K562 (cell line): ENCODE results near the gene DAGLA. TPM values are rescaled to one million over a fixed set of nuclear protein-coding genes. Genes with fewer than 3 reads are reported as not detected.

Experiments
- ATAC-seq: fragments of 200-7000 bp; cut with Tn5 transposase; 3 replicates; pipeline ENCODE4 v1.9.1; 2020; ENCODE audit warnings: moderate library complexity
- BruUV-seq: library from RNA; stranded (reverse); fragments of 400-500 nt; replicated peaks from 2 replicates; lab custom pipeline; 2021; lab: Mats Ljungman, UMichigan
- CTCF ChIA-PET: fragments of 300-600 bp; formaldehyde crosslinking; extraction: SDS; loops from one replicate; lab custom pipeline; 2021; ENCODE audit warnings: low intra/inter-chr PET ratio; lab: Yijun Ruan, JAX
- POLR2A ChIA-PET: fragments of 300-600, 350-650 bp; sonication (Branson Sonifier 250); formaldehyde crosslinking; extraction: SDS; loops from one replicate; lab custom pipeline; 2021; ENCODE audit warnings: antibody characterized with exemption, inconsistent platforms; lab: Yijun Ruan, JAX
- DNase-seq, 4 experiments: peaks; one replicate each; pipeline versions ENCODE4 v3.0.0 to v3.0.0-alpha.2; 2011 to 2018; ENCODE audit warnings: low spot score in 3 of 4, mixed read lengths in 3 of 4; ENCODE audit errors: extremely low read depth in 1 of 4
- FAIRE-seq: peaks from 2 replicates; lab custom pipeline; 2011; peaks lifted over from hg19 to GRCh38; lab: Jason Lieb, UNC
- H2AFZ ChIP-seq: 2 replicates; pipeline ENCODE4 v1.6.0; 2011; ENCODE audit warnings: low read depth, low read length, control low read depth, inconsistent platforms
- H3K27ac ChIP-seq: fragments of 200-600 bp; 3 replicates; pipeline ENCODE4 v1.8.0; 2011; ENCODE audit warnings: low read depth, mild to moderate bottlenecking, control low read depth, inconsistent platforms, low read length, moderate library complexity, mixed read lengths; ENCODE audit errors: extremely low read depth
- H3K27me3 ChIP-seq, 2 experiments: fragments of 300-600 bp in 1 of 2; 2 replicates in 1 of 2; 3 replicates in 1 of 2; pipeline versions ENCODE4 v1.6.0 to v1.8.0; 2011; ENCODE audit warnings: inconsistent platforms in 2 of 2, low read length in 2 of 2, mild to moderate bottlenecking in 1 of 2, mixed read lengths in 1 of 2, moderate library complexity in 1 of 2; ENCODE audit not compliant: control insufficient read depth in 2 of 2, insufficient read depth in 2 of 2
- H3K36me3 ChIP-seq: fragments of 300-600 bp; 3 replicates; pipeline ENCODE4 v1.8.0; 2011; ENCODE audit warnings: mild to moderate bottlenecking, low read length, inconsistent platforms; ENCODE audit not compliant: control insufficient read depth, insufficient read depth
- H3K4me1 ChIP-seq, 2 experiments: fragments of 200-600 bp in 1 of 2; replicated peaks in 1 of 2; 2 replicates in 1 of 2; 3 replicates in 1 of 2; pipeline versions ENCODE4 v1.5.1 to v1.8.0; 2011; ENCODE audit warnings: inconsistent platforms in 2 of 2, low read length in 2 of 2, mild to moderate bottlenecking in 1 of 2, mixed read lengths in 1 of 2, moderate library complexity in 1 of 2; ENCODE audit not compliant: control insufficient read depth in 2 of 2, insufficient read depth in 2 of 2
- H3K4me2 ChIP-seq: 2 replicates; pipeline ENCODE4 v1.6.1; 2011; ENCODE audit warnings: low read length, control low read depth, inconsistent platforms, mixed read lengths; ENCODE audit not compliant: insufficient read depth
- H3K4me3 ChIP-seq: fragments of 200-600 bp; sonication (generic), shearing (Covaris generic); 2 replicates; pipeline ENCODE4 v1.5.1; 2016; ENCODE audit warnings: control low read depth, inconsistent platforms
- H3K79me2 ChIP-seq: fragments of 200-600 bp; 3 replicates; pipeline ENCODE4 v1.8.0; 2011; ENCODE audit warnings: low read length, inconsistent platforms; ENCODE audit not compliant: control insufficient read depth, insufficient read depth
- H3K9ac ChIP-seq, 2 experiments: 2 replicates each; pipeline versions ENCODE4 v1.6.0 to v1.6.1; 2011; ENCODE audit warnings: low read depth in 2 of 2, low read length in 2 of 2, control low read depth in 1 of 2, inconsistent platforms in 1 of 2, mild to moderate bottlenecking in 1 of 2, mixed read lengths in 1 of 2; ENCODE audit not compliant: insufficient read depth in 1 of 2
- H3K9me1 ChIP-seq: one replicate; pipeline ENCODE4 v1.6.0; 2011; ENCODE audit warnings: inconsistent platforms, mild to moderate bottlenecking, low read length, moderate library complexity; ENCODE audit not compliant: control insufficient read depth, insufficient read depth
- H3K9me3 ChIP-seq: replicated peaks from 2 replicates; pipeline ENCODE4 v1.5.1; 2011; ENCODE audit warnings: low read depth, low read length, inconsistent platforms; ENCODE audit not compliant: control insufficient read depth, insufficient read depth
- H4K20me1 ChIP-seq: replicated peaks from 2 replicates; pipeline ENCODE4 v1.6.1; 2011; ENCODE audit warnings: low read length, inconsistent platforms, mixed read lengths; ENCODE audit not compliant: control insufficient read depth, insufficient read depth
- ARID2 ChIP-seq: fragments of 450-650 bp; IDR thresholded peaks from 2 replicates; pipeline ENCODE4 v1.6.1; 2017; ENCODE audit warnings: antibody characterized with exemption, mild to moderate bottlenecking
- GABPB2 ChIP-seq: fragments of 250-450 bp; sonication (Bioruptor Pico); conservative IDR thresholded peaks from 2 replicates; pipeline ENCODE4 v1.5.1; 2021; ENCODE audit warnings: mild to moderate bottlenecking
- HDGF ChIP-seq: fragments of 450-650 bp; IDR thresholded peaks from 2 replicates; pipeline ENCODE4 v1.6.1; 2016
- TBL1XR1 ChIP-seq, 2 experiments: IDR thresholded peaks; 2 replicates each; pipeline ENCODE4 v1.6.1; 2012; ENCODE audit warnings: improper control_type of control experiment in 2 of 2, low read length in 2 of 2, mild to moderate bottlenecking in 1 of 2
- TFAP4 ChIP-seq: sonication (generic); formaldehyde crosslinking; IDR thresholded peaks from 2 replicates; pipeline ENCODE4 v1.8.0; 2022; ENCODE audit warnings: missing genetic modification reagents, mild to moderate bottlenecking, moderate library complexity, borderline replicate concordance
- ZFX ChIP-seq: sonication (generic); formaldehyde crosslinking; IDR thresholded peaks from 2 replicates; pipeline ENCODE4 v1.8.0; 2022; ENCODE audit warnings: mild to moderate bottlenecking, missing genetic modification reagents, moderate library complexity
- ZNF592 ChIP-seq: fragments of 450-650 bp; IDR thresholded peaks from 2 replicates; pipeline ENCODE4 v1.6.1; 2017; ENCODE audit warnings: antibody characterized with exemption, mild to moderate bottlenecking
- WGBS: fragments of 100-300 bp; shearing (Covaris generic); methylation state at CpG from one replicate; pipeline ENCODE4 v1.1.6; 2016; ENCODE audit warnings: low coverage, mixed read lengths; ENCODE audit not compliant: insufficient coverage; ENCODE audit errors: missing lambda C conversion rate; 5-methylcytosine and 5-hydroxymethylcytosine counted together
- in situ Hi-C: fragments of 300-500 bp; cut with MboI; formaldehyde crosslinking; loops from 4 replicates; pipeline ENCODE4 v1.15.0; 2018; ENCODE audit warnings: inconsistent platforms, mixed read lengths
- intact Hi-C: fragments of 100-400 bp; cut with micrococcal nuclease; formaldehyde crosslinking; loops from 2 replicates; pipeline ENCODE4 v1.14.2; 2022
- polyA plus RNA-seq, 8 experiments: library from polyadenylated mRNA; depleted of rRNA in 4 of 8; stranded (reverse) in 5 of 8; unstranded in 3 of 8; fragments of >200 nt; fragmentation: Nextera tagmentation in 2 of 8; fragmentation: Illumina TruSeq in 1 of 8; extraction: Ambion mirVana in 2 of 8; extraction: Trizol in 1 of 8; gene quantifications; 2 replicates each; pipeline versions ENCODE4 v1.2.1 to v1.2.3, GENCODE V29; 2011 to 2014; ENCODE audit warnings: inconsistent platforms in 1 of 8, missing spikeins in 1 of 8
- total RNA-seq, 7 experiments: library from RNA; depleted of rRNA in 6 of 7; stranded (reverse); fragments of >200 nt in 6 of 7; fragmentation: Illumina TruSeq in 2 of 7; extraction: Trizol in 2 of 7; gene quantifications; 2 replicates each; pipeline versions ENCODE4 v1.2.1 to v1.2.3, GENCODE V29; 2011 to 2021; ENCODE audit warnings: low replicate concordance in 1 of 7

Gene DAGLA
- total and polyA plus RNA-seq, 9 of the 15 experiments (the other 6 are each of a cell fraction or from before 2014, with no cell fraction given) = 0.03 to 0.16 (median 0.04) TPM; not detected in 4

GRCh38 chr11:61753672-61754071 lies 73.5 kb downstream of the DAGLA start:
- ChIA-PET CTCF (interaction anchor here (0.6 to 1.0 kb wide), 2 partner anchors 23 to 887 kb away, joined by 3 read pairs; no protein-coding TSS in a partner anchor), POLR2A (interaction anchor here (0.6 kb wide), 1 partner anchor 39 kb away, joined by 3 read pairs; the partner anchor contains the start of gene TMEM258)
- TF ChIP-seq ZFX (no peak), GABPB2 (CRISPR knock-in tag) (no peak)
- no TSS peak for BruUV-seq
- Histone ChIP-seq H3K9ac (peak overlapping the region; percentile 72 to 96), H3K79me2 (peaks cover 53% of the 10 kb centered on the region), H3K4me2 (peak overlapping the region; percentile 81), H3K36me3 (no peaks in the 10 kb centered on the region), H3K4me1 (peaks cover 72 to 90% of the 10 kb centered on the region in 2 experiments), H3K27ac (peak overlapping the region; percentile 64; the same call in 1 of the 3 replicates), H3K9me3 (no peaks in the 10 kb centered on the region), H3K9me1 (no peaks in the 10 kb centered on the region), H4K20me1 (no peaks in the 10 kb centered on the region), H2AFZ (no peak overlapping the region), H3K4me3 (peak overlapping the region; percentile 56), H3K27me3 (no peaks in the 10 kb centered on the region)
- WGBS = 58% methylated on average over 4 of the region's 5 CpGs
- DNase-seq (no peak), FAIRE-seq (no peak), ATAC-seq (no peak)
- intact Hi-C loops = no loop called here
- in situ Hi-C loops = no loop called here

- no peaks in the 10 kb centered on the region for H3K9me1 ChIP-seq
- peaks cover 62 to 83% of the 10 kb centered on the region in 2 experiments for H3K4me1 ChIP-seq
- H3K4me2 ChIP-seq = peak overlapping the region; percentile 81
- DNase-seq (peak; percentile 77 to 89 (median 82)), ATAC-seq (peak; percentile 84), FAIRE-seq (peak; percentile 84)
- H3K9ac ChIP-seq = peak overlapping the region; percentile 47 to 96; a peak in 3 of 4 replicates
- H3K27me3 ChIP-seq = no peaks in the 10 kb centered on the region
- intact Hi-C loops (no loop called here), in situ Hi-C loops (no loop called here)
- no peaks in the 10 kb centered on the region for H4K20me1 ChIP-seq
- H2AFZ ChIP-seq = peak overlapping the region; percentile 23; the same call in 1 of the 2 replicates
- ChIA-PET POLR2A (interaction anchor here (0.5 to 0.6 kb wide), 2 partner anchors 10 to 818 kb away, joined by 3 to 4 read pairs; no protein-coding TSS in a partner anchor), CTCF (no interaction called here)
- WGBS = 47% methylated on average over 26 of the region's 31 CpGs
- BruUV-seq = no TSS peak
- peak overlapping the region; percentile 64; the same call in 2 of the 3 replicates for H3K27ac ChIP-seq
- H3K4me3 ChIP-seq = 0 out of 2 replicates have a peak overlapping the region, but pooled peaks have one; percentile 56
- H3K9me3 ChIP-seq = no peaks in the 10 kb centered on the region
- H3K36me3 ChIP-seq = no peaks in the 10 kb centered on the region
- H3K79me2 ChIP-seq = peaks cover 53% of the 10 kb centered on the region
- TF ChIP-seq ZNF592 = peak; percentile 75
- no peak for TF ChIP-seq ARID2
- TF ChIP-seq TBL1XR1 (IDR thresholded peaks at IDR 0.05; ENCODE audit: low read length in 2 of 2) = peak in 1 of 2 experiments; percentile 44; a peak in 1 of 4 replicates
- TF ChIP-seq TFAP4 = peak; percentile 28; the same call in 1 of the 2 replicates
- 0 out of 2 replicates have a peak, but pooled peaks have one; percentile 23 for TF ChIP-seq HDGF
Observed at GRCh38 chr11:61754534-61755482, 74.6 kb downstream of the DAGLA start.
